Measurements from ENCODE around the gene NT5C3B.

DNA sequence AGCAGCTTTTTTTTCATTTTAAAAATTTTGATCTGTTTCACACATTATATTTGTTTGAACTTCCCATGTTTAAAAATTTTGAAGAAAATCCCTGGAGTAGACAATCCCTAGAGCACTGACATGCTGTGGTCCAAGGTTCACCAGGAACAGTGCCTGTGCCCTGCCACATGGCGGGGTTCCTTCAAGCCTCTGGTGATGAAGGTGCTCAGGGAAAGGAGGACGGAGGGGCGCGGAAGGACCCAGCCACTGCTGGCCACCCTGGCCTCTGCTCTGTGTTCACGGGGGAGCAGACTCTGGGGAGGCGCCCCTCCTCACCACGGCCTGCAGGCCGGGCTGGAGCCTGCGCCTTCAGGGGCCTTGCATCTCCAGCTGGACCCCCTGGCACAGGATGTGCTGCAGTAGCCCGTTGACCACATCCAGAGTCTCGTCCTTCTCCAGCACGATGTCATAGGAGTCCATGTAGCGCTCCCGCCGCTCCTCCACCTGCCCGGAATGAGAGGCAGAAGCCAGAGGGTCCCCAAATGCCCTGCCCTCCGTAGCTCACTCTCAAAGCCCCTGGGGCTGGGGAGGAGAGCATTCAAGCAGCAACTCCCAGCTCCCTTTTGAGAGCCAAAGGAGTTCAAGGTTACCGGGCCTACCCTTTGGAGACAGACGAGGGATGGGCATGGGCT lies 10.7 kb downstream of the NT5C3B start:
- TF ChIP-seq EZH2phosphoT487 (IDR thresholded peaks at IDR 0.05), result no peak
- TF ChIP-seq, protein P1, sequence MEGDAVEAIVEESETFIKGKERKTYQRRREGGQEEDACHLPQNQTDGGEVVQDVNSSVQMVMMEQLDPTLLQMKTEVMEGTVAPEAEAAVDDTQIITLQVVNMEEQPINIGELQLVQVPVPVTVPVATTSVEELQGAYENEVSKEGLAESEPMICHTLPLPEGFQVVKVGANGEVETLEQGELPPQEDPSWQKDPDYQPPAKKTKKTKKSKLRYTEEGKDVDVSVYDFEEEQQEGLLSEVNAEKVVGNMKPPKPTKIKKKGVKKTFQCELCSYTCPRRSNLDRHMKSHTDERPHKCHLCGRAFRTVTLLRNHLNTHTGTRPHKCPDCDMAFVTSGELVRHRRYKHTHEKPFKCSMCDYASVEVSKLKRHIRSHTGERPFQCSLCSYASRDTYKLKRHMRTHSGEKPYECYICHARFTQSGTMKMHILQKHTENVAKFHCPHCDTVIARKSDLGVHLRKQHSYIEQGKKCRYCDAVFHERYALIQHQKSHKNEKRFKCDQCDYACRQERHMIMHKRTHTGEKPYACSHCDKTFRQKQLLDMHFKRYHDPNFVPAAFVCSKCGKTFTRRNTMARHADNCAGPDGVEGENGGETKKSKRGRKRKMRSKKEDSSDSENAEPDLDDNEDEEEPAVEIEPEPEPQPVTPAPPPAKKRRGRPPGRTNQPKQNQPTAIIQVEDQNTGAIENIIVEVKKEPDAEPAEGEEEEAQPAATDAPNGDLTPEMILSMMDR (IDR thresholded peaks at IDR 0.05), result no peak
- no peak for TF ChIP-seq EZH2 (IDR thresholded peaks at IDR 0.05)

All from neural progenitor cell (in vitro differentiated cells).